ENCODE measurements around the gene TEX26. TPM values are rescaled to one million over a fixed set of nuclear protein-coding genes. Genes with fewer than 3 reads are reported as not detected.

The TEX26 gene
- total and polyA plus RNA-seq, 9 of the 15 experiments (the other 6 are each of a cell fraction or from before 2014, with no cell fraction given) = not detected

- no peak for TF ChIP-seq RNF219 (CRISPR knock-in tag; IDR thresholded peaks at IDR 0.05)
These were observed 25.9 kb upstream of the TEX26 start (continued) for GRCh38 chr13:30906411-30907051.

GRCh38 chr13:30907121-30907861 is 25.2 kb upstream of the TEX26 start:
- no peak for FAIRE-seq
- POLR2A ChIA-PET = interaction anchor here (0.6 kb wide), 1 partner anchor 119 kb away, joined by 3 read pairs; no protein-coding TSS in a partner anchor
- CTCF ChIA-PET (ENCODE audit: low intra/inter-chr PET ratio) = no interaction called here
- no peak for TF ChIP-seq UBTF (IDR thresholded peaks at IDR 0.05; ENCODE audit: borderline replicate concordance in 1 of 2, low read depth in 2 of 2, low read length in 2 of 2)
- no peak for TF ChIP-seq ZFPM2 (CRISPR knock-in tag; IDR thresholded peaks at IDR 0.05)
- no peak for TF ChIP-seq BCL6 (CRISPR knock-in tag; IDR thresholded peaks at IDR 0.05)
- no peak for TF ChIP-seq MYC (IDR thresholded peaks at IDR 0.05; ENCODE audit: low read depth, low read length)
- no peak for TF ChIP-seq MYC (CRISPR knock-in tag; IDR thresholded peaks at IDR 0.05; ENCODE audit: borderline replicate concordance, low read depth)
- TF ChIP-seq RHOXF2B (CRISPR knock-in tag; conservative IDR thresholded peaks at IDR 0.05) = no peak
- TF ChIP-seq E2F1 (CRISPR knock-in tag; IDR thresholded peaks at IDR 0.05) = no peak
- TF ChIP-seq CHAMP1 (IDR thresholded peaks at IDR 0.05) = no peak
- no peak for TF ChIP-seq ZEB2 (IDR thresholded peaks at IDR 0.05)

More at GRCh38 chr13:30907121-30907861, 25.2 kb upstream of the TEX26 start:
- Histone ChIP-seq H3K9me1 (ENCODE audit: control insufficient read depth, insufficient read depth, low read length) (no peaks in the 10 kb centered on the region), H3K27ac (ENCODE audit: extremely low read depth, low read depth, low read length) (no peak overlapping the region), H3K36me3 (ENCODE audit: control insufficient read depth, insufficient read depth, low read length) (no peaks in the 10 kb centered on the region), H3K4me1 (replicated peaks in 1 of 2; ENCODE audit: control insufficient read depth in 2 of 2, insufficient read depth in 2 of 2, low read length in 2 of 2) (no peaks in the 10 kb centered on the region; a peak in 1 of 5 replicates), H3K4me2 (ENCODE audit: insufficient read depth, low read length) (no peak overlapping the region), H3K27me3 (ENCODE audit: control insufficient read depth in 2 of 2, insufficient read depth in 2 of 2, low read length in 2 of 2) (peaks cover 0 to 14% of the 10 kb centered on the region in 2 experiments; a peak in 2 of 5 replicates), H3K4me3 (no peak overlapping the region), H3K79me2 (ENCODE audit: control insufficient read depth, insufficient read depth, low read length) (no peaks in the 10 kb centered on the region), H3K9ac (ENCODE audit: insufficient read depth in 1 of 2, low read depth in 2 of 2, low read length in 2 of 2) (no peak overlapping the region), H2AFZ (ENCODE audit: low read depth, low read length) (no peak overlapping the region), H4K20me1 (replicated peaks; ENCODE audit: control insufficient read depth, insufficient read depth, low read length) (no peaks in the 10 kb centered on the region), H3K9me3 (replicated peaks; ENCODE audit: control insufficient read depth, insufficient read depth, low read depth, low read length) (no peaks in the 10 kb centered on the region)
- 3% methylated on average over 7 of the region's 10 CpGs for WGBS (ENCODE audit: insufficient coverage, low coverage, missing lambda C conversion rate)
- intact Hi-C loops (cut with micrococcal nuclease) (no loop called here), in situ Hi-C loops (cut with MboI) (no loop called here)
- DNase-seq (ENCODE audit: extremely low read depth in 1 of 4, low spot score in 3 of 4) (no peak), ATAC-seq (no peak)
- no TSS peak for BruUV-seq (replicated peaks)

All from K562 (cell line).